GM19324 (cell line): ENCODE measurements around the gene MYO10.
"Not testable (repeated sequence)": the region's sequence is repeated elsewhere in the genome, so short reads cannot be mapped to it uniquely, and the experiment has no call there.

Experiments used
- ATAC-seq: cut with Tn5 transposase; IDR thresholded peaks from one replicate; pipeline ENCODE4 v1.9.1; 2021; ENCODE audit warnings: mild to moderate bottlenecking, moderate library complexity; ENCODE audit not compliant: unreplicated experiment, low FRiP score

Gene MYO10

DNA sequence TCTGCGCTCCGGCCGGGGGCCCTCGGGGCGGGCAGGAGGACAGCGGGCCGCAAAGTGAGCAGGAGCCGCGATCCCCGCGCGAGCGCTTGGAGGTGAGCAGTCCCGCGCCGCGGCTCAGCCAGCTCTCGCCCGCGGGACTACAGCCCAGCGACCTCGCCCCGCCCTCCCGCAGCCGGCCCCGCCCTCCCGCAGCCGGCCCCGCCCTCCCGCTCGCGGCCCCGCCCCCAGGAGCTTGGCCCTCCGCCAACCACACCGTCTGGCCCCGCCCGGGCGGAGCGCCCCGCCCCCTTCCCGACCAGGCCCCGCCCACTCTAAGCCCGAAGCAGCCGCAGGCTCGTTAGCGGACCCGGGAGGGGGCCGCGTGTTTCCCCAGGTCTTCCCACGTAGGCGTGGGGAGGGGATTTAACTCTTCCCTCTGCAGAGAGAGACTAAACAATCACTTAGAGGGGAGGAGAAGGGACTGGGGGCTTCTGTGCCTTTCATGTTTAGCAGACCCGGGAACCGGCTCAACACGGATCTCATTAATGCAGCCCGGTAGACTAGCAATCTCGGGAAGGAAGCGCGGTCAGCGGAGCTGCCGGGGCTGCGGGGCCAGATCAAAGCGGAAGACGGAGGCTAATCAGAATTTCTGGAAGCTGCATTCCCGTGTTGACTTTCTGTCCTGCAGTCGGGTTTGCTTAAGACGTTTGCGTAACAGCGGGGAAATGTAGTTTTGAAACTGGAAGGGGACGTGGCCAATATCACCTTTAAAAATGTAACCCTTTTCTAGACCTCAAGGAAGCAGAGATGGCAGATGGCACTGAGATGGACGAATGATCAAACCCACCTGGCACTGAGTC lies at the start of gene MYO10:
TSS of gene MYO10 (minus strand) at position 139 of the 839 bp plus-strand sequence. CDS start 480 bp downstream, outside the sequence.
- ATAC-seq: no peak

GRCh38 chr5:16985304-16985703 lies 49.2 kb upstream of the MYO10 start:
- not testable (repeated sequence) for ATAC-seq

DNA sequence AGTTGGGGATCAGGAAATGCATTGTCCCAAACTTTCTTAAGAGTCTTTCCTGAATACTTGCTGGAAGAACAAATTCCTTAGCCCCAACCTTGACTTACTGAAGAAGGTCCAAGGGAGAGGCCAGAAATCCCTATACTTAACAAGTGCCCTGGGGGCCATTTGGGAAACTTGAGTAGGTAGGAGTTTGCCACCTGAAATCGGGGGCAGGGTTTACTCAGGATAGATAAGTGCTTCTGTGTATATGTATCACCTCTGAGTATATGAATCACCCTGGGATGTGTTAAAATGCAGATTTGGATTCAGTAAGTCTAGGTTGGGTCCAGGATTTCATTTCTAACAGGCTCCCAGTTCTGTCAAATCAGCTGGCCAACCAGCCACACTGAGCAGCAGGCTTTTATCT lies 47.9 kb upstream of the MYO10 start:
- ATAC-seq: no peak

- ATAC-seq: no peak
Observed at GRCh38 chr5:16983022-16983639, 47.0 kb upstream of the MYO10 start.

DNA sequence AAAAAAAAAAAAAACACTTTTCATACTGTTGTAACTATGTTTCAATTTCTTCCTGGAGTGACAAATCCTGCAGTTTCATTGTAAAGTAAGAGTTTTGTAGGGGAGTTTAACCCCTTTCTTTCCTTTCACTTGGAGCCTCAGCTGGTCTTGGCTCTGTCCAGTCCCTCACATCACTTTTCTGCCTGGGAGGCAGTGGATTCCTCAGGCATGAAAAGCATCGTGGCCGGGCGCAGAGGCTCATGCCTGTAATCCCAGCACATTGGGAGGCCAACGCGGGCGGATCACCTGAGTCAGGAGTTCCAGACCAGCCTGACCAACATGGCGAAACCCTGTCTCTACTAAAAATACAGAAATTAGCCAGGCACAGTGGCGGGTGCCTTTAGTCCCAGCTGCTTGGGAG lies 45.6 kb upstream of the MYO10 start:
- no peak for ATAC-seq

- ATAC-seq: no peak
Observed at GRCh38 chr5:16980983-16981382, 44.9 kb upstream of the MYO10 start.

GRCh38 chr5:16978296-16978695 lies 42.2 kb upstream of the MYO10 start:
- no peak for ATAC-seq

DNA sequence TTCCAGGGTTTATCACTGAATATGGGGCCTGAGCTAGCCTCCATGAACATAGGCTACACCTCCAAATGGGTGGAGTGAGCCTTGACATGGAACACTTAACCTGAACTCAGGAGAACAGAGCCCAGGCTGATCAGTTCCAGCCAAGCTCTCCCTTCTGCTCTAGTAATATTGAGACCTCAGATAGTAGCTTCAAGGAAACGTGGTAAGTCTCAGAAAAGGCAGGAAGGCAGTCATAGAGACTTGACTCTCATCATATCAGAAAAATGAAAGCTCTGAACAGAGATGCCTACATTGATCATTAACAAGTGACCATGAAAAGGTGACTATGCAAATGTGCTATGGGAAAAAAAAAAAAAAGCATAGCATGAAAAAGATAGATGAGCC lies 40.5 kb upstream of the MYO10 start:
- ATAC-seq: peak; percentile 79

GRCh38 chr5:16975950-16976624 lies 40.0 kb upstream of the MYO10 start:
- peak; percentile 85 for ATAC-seq

DNA sequence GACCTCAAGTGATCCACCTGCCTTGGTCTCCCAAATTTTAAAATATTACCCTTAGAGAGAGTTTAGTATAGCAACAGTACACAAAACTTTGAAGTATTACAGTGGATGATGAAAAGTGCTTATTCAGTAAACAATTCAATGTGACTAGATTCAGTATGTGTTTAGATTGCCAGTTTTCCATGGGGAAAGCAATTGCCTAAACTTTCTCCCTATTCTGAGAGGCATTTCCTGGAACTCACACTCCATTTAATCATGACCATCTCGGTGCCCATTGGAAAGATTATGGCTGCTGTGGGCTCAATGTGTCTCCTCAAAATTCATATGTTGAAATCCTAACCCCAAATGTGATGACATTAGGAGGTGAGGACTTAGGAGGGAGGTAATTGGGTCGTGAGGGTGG lies 38.9 kb upstream of the MYO10 start:
- ATAC-seq: no peak

DNA sequence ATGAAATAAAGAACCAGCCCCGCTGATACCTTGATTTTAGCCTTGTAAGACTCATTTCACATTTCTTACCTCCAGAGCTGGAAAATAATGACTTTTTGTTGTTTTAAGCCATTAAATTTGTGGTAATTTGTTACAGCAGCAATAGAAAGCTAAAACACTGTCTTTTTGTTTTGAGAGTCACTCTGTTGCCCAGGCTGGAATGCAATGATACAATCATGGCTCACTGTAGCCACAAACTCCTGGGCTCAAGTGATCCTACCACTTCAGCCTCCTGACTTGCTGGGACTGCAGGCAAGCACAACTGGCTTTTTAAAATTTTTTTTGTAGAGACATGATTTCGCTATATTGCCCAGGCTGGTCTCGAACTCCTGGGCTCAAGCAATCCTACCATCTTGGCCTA lies 34.7 kb upstream of the MYO10 start:
- no peak for ATAC-seq

DNA sequence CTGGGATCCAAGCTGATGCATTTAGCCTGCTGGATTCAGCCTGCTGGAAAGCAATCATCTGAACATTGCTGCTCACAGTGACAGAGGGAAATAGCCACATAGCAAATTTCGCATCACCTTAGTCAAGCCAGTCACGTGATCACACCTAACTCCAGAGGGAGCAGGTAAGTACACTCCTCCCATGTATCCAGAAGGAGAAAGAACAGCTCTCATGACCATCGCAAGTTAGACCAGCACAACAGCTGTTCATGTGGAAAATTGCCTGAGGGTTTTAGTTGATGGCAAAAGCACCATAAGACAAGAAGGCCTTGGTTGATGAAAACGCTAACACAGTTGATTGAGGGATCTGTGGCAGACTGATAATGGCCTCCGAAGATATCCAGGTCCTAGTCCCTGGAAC lies 34.2 kb upstream of the MYO10 start:
- no peak for ATAC-seq

DNA sequence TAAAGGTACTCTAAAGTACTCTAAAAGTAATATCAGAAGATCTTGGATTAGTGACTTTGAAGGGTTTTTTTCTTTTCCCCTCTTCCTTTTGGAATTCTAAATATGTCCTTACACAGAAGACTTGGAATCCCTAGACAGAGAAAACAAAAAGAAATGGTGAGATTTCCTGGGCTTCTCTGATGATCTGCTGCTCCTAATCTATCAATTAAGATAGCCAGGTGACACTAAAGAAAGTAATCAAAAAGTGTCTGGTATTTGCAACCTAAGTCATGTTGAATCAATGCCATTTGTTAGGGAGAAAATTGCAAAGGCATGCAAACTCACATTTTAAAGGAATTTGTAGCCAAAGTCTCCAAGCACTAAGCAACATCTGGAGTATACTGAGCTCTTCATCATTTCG lies 29.5 kb upstream of the MYO10 start:
- ATAC-seq: no peak

- no peak for ATAC-seq
Observed at GRCh38 chr5:16963821-16964220, 27.7 kb upstream of the MYO10 start.

- no peak for ATAC-seq
Observed at GRCh38 chr5:16961131-16961530, 25.0 kb upstream of the MYO10 start.

- no peak for ATAC-seq
Observed at GRCh38 chr5:16957304-16958196, 21.5 kb upstream of the MYO10 start.

DNA sequence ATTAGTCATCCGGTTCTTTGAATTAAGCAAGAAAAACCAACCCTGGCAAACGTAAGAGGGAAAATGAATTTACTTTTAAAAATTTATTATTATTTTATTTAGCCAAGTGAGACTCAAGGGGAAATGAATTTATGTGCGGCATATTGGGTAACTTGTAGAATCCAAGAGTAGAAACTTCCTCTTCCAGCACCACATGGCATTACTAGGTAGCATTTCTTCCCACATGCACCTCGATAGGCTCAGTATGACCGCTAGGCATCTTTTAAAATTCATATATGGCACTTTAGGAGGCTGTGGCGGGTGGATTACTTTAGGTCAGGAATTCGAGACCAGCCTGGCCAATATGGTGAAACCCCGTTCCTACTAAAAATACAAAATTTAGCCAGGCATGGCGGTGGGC lies 17.6 kb upstream of the MYO10 start:
- no peak for ATAC-seq

- ATAC-seq: no peak
Observed at GRCh38 chr5:16952968-16953671, 17.0 kb upstream of the MYO10 start.

GRCh38 chr5:16946725-16947124 lies 10.6 kb upstream of the MYO10 start:
- ATAC-seq: no peak
